NCI-H345 treated with DMSO at 0.1 percent for 48 hours (cell line): ENCODE data around the gene PPARD.

Experiments used
- DNase-seq: peaks from one replicate; lab custom pipeline; 2025; ENCODE audit not compliant: unreplicated experiment; lab: John Stamatoyannopoulos, UW

PPARD gene

GRCh38 chr6:35354361-35355135 lies 12.2 kb downstream of the PPARD start:
- DNase-seq = no peak

GRCh38 chr6:35356391-35356790 lies 14.0 kb downstream of the PPARD start:
- no peak for DNase-seq

GRCh38 chr6:35357677-35358076 lies 15.3 kb downstream of the PPARD start:
- DNase-seq = no peak

GRCh38 chr6:35358086-35358485 lies 15.7 kb downstream of the PPARD start:
- DNase-seq = no peak

- no peak for DNase-seq
Observed at GRCh38 chr6:35359346-35359743, 17.0 kb downstream of the PPARD start.

- no peak for DNase-seq
Observed at GRCh38 chr6:35359744-35360348, 17.5 kb downstream of the PPARD start.

- DNase-seq = no peak
Observed at GRCh38 chr6:35360349-35361138, 18.2 kb downstream of the PPARD start.

GRCh38 chr6:35362200-35362599 lies 19.8 kb downstream of the PPARD start:
- no peak for DNase-seq

- DNase-seq = no peak
Observed at GRCh38 chr6:35363293-35363750, 21.0 kb downstream of the PPARD start.

- DNase-seq = no peak
Observed at GRCh38 chr6:35365594-35366203, 23.3 kb downstream of the PPARD start.

- no peak for DNase-seq
Observed at GRCh38 chr6:35366204-35366596, 23.8 kb downstream of the PPARD start.

- no peak for DNase-seq
Observed at GRCh38 chr6:35367646-35368037, 25.3 kb downstream of the PPARD start.

- DNase-seq = no peak
Observed at GRCh38 chr6:35368038-35368887, 25.9 kb downstream of the PPARD start.

- no peak for DNase-seq
Observed at GRCh38 chr6:35370124-35370741, 27.9 kb downstream of the PPARD start.

GRCh38 chr6:35370785-35371493 lies 28.6 kb downstream of the PPARD start:
- DNase-seq = no peak

- no peak for DNase-seq
Observed at GRCh38 chr6:35371494-35372262, 29.3 kb downstream of the PPARD start.

- no peak for DNase-seq
Observed at GRCh38 chr6:35372633-35373032, 30.3 kb downstream of the PPARD start.

GRCh38 chr6:35376281-35376680 lies 33.9 kb downstream of the PPARD start:
- no peak for DNase-seq

GRCh38 chr6:35377002-35377401 lies 34.6 kb downstream of the PPARD start:
- DNase-seq = no peak
